Measurements from ENCODE around the gene NFASC.

The NFASC gene

DNA sequence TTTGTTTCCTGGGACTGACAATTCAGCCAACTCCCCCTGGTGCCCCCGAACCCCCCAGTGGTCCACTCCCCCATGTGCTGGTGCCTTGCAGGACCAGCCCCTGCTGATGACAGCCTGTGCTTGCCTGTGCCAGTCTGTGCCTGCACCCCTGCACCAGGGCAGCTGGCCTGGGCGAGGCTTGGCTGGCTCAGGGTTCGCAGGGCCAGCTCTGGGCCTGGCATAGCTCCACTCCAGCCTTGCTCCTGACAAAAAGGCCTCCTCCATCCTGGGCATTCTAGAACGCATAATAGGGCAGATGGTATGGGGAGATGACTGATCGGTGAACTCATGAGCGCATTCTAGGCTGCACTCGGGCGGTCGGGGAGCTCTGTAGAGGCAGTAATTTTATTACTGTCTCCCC is 177.7 kb downstream of the NFASC start:
- no peak for DNase-seq (ENCODE audit: low spot score)
- TF ChIP-seq, protein P1, sequence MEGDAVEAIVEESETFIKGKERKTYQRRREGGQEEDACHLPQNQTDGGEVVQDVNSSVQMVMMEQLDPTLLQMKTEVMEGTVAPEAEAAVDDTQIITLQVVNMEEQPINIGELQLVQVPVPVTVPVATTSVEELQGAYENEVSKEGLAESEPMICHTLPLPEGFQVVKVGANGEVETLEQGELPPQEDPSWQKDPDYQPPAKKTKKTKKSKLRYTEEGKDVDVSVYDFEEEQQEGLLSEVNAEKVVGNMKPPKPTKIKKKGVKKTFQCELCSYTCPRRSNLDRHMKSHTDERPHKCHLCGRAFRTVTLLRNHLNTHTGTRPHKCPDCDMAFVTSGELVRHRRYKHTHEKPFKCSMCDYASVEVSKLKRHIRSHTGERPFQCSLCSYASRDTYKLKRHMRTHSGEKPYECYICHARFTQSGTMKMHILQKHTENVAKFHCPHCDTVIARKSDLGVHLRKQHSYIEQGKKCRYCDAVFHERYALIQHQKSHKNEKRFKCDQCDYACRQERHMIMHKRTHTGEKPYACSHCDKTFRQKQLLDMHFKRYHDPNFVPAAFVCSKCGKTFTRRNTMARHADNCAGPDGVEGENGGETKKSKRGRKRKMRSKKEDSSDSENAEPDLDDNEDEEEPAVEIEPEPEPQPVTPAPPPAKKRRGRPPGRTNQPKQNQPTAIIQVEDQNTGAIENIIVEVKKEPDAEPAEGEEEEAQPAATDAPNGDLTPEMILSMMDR (IDR thresholded peaks at IDR 0.05; ENCODE audit: extremely low read depth, insufficient read depth, missing control alignments) = no peak
- in situ Hi-C loops (cut with MboI; ENCODE audit: low pct_unique_long_range_greater_than_20kb, low sequenced_read_pairs, unreplicated experiment) = no loop called here

DNA sequence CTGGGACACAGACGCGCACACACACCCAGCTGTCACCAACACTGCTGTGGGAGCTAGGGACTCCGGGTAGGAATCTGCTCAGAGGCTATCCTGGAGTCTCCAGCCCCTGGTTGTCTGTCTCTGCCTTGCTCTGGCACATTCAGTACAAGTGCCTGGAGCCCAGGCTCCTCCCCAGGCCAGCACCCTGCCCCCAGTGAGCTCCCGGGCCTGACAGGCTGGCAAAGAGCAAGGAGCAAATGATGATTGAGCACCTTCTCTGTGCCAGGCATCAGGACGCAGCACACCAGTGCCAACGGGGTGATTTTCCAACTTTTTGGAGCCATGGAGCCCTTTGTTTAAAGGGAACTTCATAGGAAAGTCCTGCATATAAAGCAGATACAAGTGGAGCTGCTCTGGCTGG is 178.8 kb downstream of the NFASC start:
- TF ChIP-seq, protein P1 (IDR thresholded peaks at IDR 0.05; ENCODE audit: extremely low read depth, insufficient read depth, missing control alignments) = no peak
- in situ Hi-C loops (cut with MboI; ENCODE audit: low pct_unique_long_range_greater_than_20kb, low sequenced_read_pairs, unreplicated experiment) = no loop called here
- no peak for DNase-seq (ENCODE audit: low spot score)

DNA sequence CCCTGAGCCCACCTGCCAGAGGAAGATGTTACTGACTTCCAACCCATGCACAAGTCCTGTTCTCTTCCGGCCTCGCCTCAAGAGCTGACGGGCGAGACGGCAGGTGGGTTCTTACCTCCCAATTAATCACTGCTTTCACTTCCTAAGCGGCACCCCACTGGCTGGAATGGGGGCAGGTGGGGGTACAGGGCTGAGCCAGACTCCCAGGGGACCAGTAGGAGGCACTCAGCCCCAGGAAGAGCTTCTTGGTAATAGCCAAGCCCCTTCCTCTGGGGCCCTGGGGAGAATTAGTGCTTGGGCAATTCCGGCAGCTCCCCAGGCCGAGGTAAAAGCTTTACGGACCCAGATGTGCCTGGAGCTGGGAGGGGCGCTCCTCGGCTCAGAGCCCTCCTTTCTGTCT is 182.0 kb downstream of the NFASC start:
- TF ChIP-seq, protein P1 (IDR thresholded peaks at IDR 0.05; ENCODE audit: extremely low read depth, insufficient read depth, missing control alignments) = no peak
- DNase-seq (ENCODE audit: low spot score) = no peak
- in situ Hi-C loops (cut with MboI; ENCODE audit: low pct_unique_long_range_greater_than_20kb, low sequenced_read_pairs, unreplicated experiment) = no loop called here

DNA sequence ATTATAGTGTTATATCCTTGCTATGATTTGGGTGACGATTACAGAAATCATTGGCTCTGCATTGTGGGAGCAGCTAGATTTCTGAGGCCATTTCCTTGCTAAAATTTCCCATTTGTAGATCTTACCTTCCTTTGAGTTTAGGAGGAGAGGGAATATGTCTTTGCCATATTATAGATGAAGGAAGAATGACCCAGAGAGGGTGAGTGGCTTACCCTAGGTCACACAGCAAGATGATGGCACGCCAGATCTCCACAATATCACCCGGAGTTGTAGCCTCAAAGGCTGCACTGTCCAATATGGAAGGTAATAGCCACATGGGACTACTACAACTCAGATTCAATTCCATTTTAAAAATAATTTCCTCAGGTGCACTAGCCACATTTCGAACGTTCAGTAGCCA is 182.6 kb downstream of the NFASC start:
- in situ Hi-C loops (cut with MboI; ENCODE audit: low pct_unique_long_range_greater_than_20kb, low sequenced_read_pairs, unreplicated experiment) = no loop called here

DNA sequence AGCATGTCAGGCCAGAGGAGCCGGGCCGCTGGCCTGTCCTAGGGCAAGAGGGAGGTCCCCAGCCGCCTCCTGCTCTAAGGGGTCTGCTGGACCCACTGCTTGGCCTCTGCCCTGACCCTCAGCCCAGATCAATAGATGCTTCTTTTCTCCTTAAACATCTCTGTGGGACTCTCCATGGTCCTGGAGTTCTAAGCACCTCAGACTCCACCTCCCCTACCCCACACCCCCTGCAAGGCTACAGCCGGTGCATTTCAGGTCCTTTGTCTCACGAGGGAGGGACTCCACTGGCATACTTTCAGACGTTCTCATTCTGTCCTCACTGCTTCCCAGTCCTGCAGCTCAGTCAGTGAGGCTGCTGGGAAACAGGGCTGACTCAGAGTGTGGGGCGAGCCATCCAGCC is 183.4 kb downstream of the NFASC start:
- in situ Hi-C loops (cut with MboI; ENCODE audit: low pct_unique_long_range_greater_than_20kb, low sequenced_read_pairs, unreplicated experiment) = no loop called here
- no peak for DNase-seq (ENCODE audit: low spot score)
- TF ChIP-seq, protein P1 (IDR thresholded peaks at IDR 0.05; ENCODE audit: extremely low read depth, insufficient read depth, missing control alignments) = no peak

More for the DNA sequence above, 182.6 kb downstream of the NFASC start:
- TF ChIP-seq, protein P1 (IDR thresholded peaks at IDR 0.05; ENCODE audit: extremely low read depth, insufficient read depth, missing control alignments) = no peak
- no peak for DNase-seq (ENCODE audit: low spot score)

DNA sequence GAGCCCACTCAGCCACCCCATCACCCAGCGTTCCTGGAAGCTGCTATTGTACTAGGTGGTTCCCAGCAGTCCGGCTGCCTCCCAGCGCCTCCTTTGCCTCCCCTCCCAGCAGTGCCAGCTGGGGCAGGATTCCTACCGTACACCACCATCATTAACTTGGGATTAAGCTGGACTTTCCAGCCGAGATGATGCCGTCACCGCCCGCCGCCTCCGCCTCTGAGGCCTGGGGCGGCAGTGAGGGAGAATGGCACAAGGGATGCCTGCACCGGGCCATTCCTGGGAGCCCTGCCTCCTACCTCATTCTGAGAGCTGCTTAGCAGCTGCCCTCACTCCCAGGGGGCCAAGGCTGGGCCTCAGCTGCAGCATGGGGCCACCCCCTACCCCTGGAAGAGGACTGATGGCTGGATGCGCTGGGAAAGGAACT is 185.5 kb downstream of the NFASC start:
- in situ Hi-C loops (cut with MboI; ENCODE audit: low pct_unique_long_range_greater_than_20kb, low sequenced_read_pairs, unreplicated experiment) = no loop called here
- no peak for DNase-seq (ENCODE audit: low spot score)
- TF ChIP-seq, protein P1 (IDR thresholded peaks at IDR 0.05; ENCODE audit: extremely low read depth, insufficient read depth, missing control alignments) = no peak

Data from GM13977 (cell line).